Limb (tissue), 2 donors: ENCODE results near the gene KIF18B.

Experiments used
- DNase-seq, 2 donors: peaks; one replicate each; pipeline ENCODE4 v3.0.0-alpha.2; 2016; ENCODE audit errors: extremely low spot score in 2 of 2

Gene KIF18B

GRCh38 chr17:44906010-44906646 is 41.4 kb downstream of the KIF18B start:
- no peak for DNase-seq

GRCh38 chr17:44905006-44906000 is 42.3 kb downstream of the KIF18B start:
- DNase-seq = no peak

- DNase-seq = no peak
Observed at GRCh38 chr17:44904001-44904984, 43.3 kb downstream of the KIF18B start.

GRCh38 chr17:44903012-44903685 is 44.4 kb downstream of the KIF18B start:
- DNase-seq = no peak

GRCh38 chr17:44902135-44902760 is 45.3 kb downstream of the KIF18B start:
- no peak for DNase-seq

- no peak for DNase-seq
Observed at GRCh38 chr17:44901411-44901921, 46.1 kb downstream of the KIF18B start.

GRCh38 chr17:44900894-44901293 is 46.7 kb downstream of the KIF18B start:
- DNase-seq = no peak

GRCh38 chr17:44899074-44899782 is 48.3 kb downstream of the KIF18B start, which contains the start of gene EFTUD2:
Gene EFTUD2 (minus strand): TSS chr17:44899445. CDS start chr17:44894521, 4,924 bp downstream.
- DNase-seq = peak; percentile 95 to 98

- DNase-seq = no peak
Observed at GRCh38 chr17:44898768-44899073, 48.9 kb downstream of the KIF18B start.

- DNase-seq = no peak
Observed at GRCh38 chr17:44894642-44895041, 52.9 kb downstream of the KIF18B start.

- no peak for DNase-seq
Observed at GRCh38 chr17:44892250-44892649, 55.3 kb downstream of the KIF18B start.

- DNase-seq = no peak
Observed at GRCh38 chr17:44889003-44889402, 58.6 kb downstream of the KIF18B start.

- DNase-seq = no peak
Observed at GRCh38 chr17:44887971-44888954, 59.3 kb downstream of the KIF18B start.

GRCh38 chr17:44887016-44887415 is 60.6 kb downstream of the KIF18B start:
- no peak for DNase-seq

- DNase-seq = no peak
Observed at GRCh38 chr17:44884941-44885340, 62.6 kb downstream of the KIF18B start.

GRCh38 chr17:44881145-44881544 is 66.4 kb downstream of the KIF18B start:
- no peak for DNase-seq

GRCh38 chr17:44880062-44880461 is 67.5 kb downstream of the KIF18B start:
- DNase-seq = no peak

GRCh38 chr17:44879376-44879775 is 68.2 kb downstream of the KIF18B start:
- DNase-seq = no peak
